Measurements from ENCODE around the gene CXCR6.

The CXCR6 gene

GRCh38 chr3:45943207-45943846 lies at the start of gene CXCR6:
Gene CXCR6 (plus strand): TSS chr3:45943464. CDS start chr3:45946482, 3,018 bp downstream.
- Histone ChIP-seq H3K27ac (ENCODE audit: extremely low read depth, low read depth, low read length) (no peak within 1 kb of the TSS), H3K4me3 (ENCODE audit: low read depth, low read length) (no peak within 1 kb of the TSS), H3K4me1 (ENCODE audit: control insufficient read depth, insufficient read depth, low read length) (no peaks in the 10 kb centered on the region), H3K9me3 (ENCODE audit: control insufficient read depth, insufficient read depth, low read depth, low read length) (no peaks in the 10 kb centered on the region), H3K36me3 (ENCODE audit: control insufficient read depth in 2 of 2, insufficient read depth in 1 of 2, low read length in 2 of 2) (peaks cover 0 to 68% of the 10 kb centered on the region in 2 experiments; a peak in 1 of 3 replicates)
- no peak for TF ChIP-seq ZNF596 (tag by site-specific recombination; IDR thresholded peaks at IDR 0.05)
- TF ChIP-seq ZSCAN30 (tag by site-specific recombination; IDR thresholded peaks at IDR 0.05), result no peak
- no peak for TF ChIP-seq ZBTB17 (tag by site-specific recombination; IDR thresholded peaks at IDR 0.05)
- no peak for TF ChIP-seq YY2 (tag by site-specific recombination; IDR thresholded peaks at IDR 0.05)
- no peak for TF ChIP-seq ZNF654 (tag by site-specific recombination; IDR thresholded peaks at IDR 0.05; ENCODE audit: low read depth)
- TF ChIP-seq ZNF645 (tag by site-specific recombination; IDR thresholded peaks at IDR 0.05), result no peak
- TF ChIP-seq ZNF394 (tag by site-specific recombination; IDR thresholded peaks at IDR 0.05; ENCODE audit: borderline replicate concordance), result no peak
- TF ChIP-seq ZNF473 (tag by site-specific recombination; IDR thresholded peaks at IDR 0.05), result no peak
- ChIA-PET CTCF (interaction anchor here (0.6 to 2.1 kb wide), 5 partner anchors 12 to 405 kb away, joined by 3 to 12 read pairs (median 3); no protein-coding TSS in a partner anchor), POLR2A (no interaction called here)

GRCh38 chr3:45894015-45894414 lies 49.2 kb upstream of the CXCR6 start:
- TF ChIP-seq ZNF416 (tag by site-specific recombination; IDR thresholded peaks at IDR 0.05), result no peak
- TF ChIP-seq KLF9 (tag by site-specific recombination; IDR thresholded peaks at IDR 0.05; ENCODE audit: low read depth), result no peak
- TF ChIP-seq ZNF433 (tag by site-specific recombination; IDR thresholded peaks at IDR 0.05; ENCODE audit: low read depth), result no peak
- no peak for TF ChIP-seq BCL6B (tag by site-specific recombination; IDR thresholded peaks at IDR 0.05)
- H3K4me1 ChIP-seq (ENCODE audit: control insufficient read depth, insufficient read depth, low read length), result no peaks in the 10 kb centered on the region
- no peaks in the 10 kb centered on the region for H3K36me3 ChIP-seq (ENCODE audit: control insufficient read depth in 2 of 2, insufficient read depth in 1 of 2, low read length in 2 of 2)
- H3K27ac ChIP-seq (ENCODE audit: extremely low read depth, low read depth, low read length), result no peak overlapping the region
- no peak overlapping the region for H3K4me3 ChIP-seq (ENCODE audit: low read depth, low read length)
- H3K9me3 ChIP-seq (ENCODE audit: control insufficient read depth, insufficient read depth, low read depth, low read length), result no peaks in the 10 kb centered on the region
- POLR2A ChIA-PET, result no interaction called here
- CTCF ChIA-PET, result no interaction called here

- no peak for TF ChIP-seq GLIS2 (tag by site-specific recombination; IDR thresholded peaks at IDR 0.05)
- ChIA-PET CTCF (interaction anchor here (0.9 kb wide), 1 partner anchor 43 kb away, joined by 3 read pairs; no protein-coding TSS in a partner anchor), POLR2A (interaction anchor here (0.6 kb wide), 1 partner anchor 35 kb away, joined by 3 read pairs; no protein-coding TSS in a partner anchor)
- Histone ChIP-seq H3K4me1 (ENCODE audit: control insufficient read depth, insufficient read depth, low read length) (no peaks in the 10 kb centered on the region), H3K36me3 (ENCODE audit: control insufficient read depth in 2 of 2, insufficient read depth in 1 of 2, low read length in 2 of 2) (no peaks in the 10 kb centered on the region), H3K9me3 (ENCODE audit: control insufficient read depth, insufficient read depth, low read depth, low read length) (no peaks in the 10 kb centered on the region), H3K4me3 (ENCODE audit: low read depth, low read length) (no peak overlapping the region), H3K27ac (ENCODE audit: extremely low read depth, low read depth, low read length) (no peak overlapping the region)
These were observed 47.4 kb upstream of the CXCR6 start for GRCh38 chr3:45895686-45896468.

GRCh38 chr3:45896956-45897355 lies 46.3 kb upstream of the CXCR6 start:
- no peaks in the 10 kb centered on the region for H3K4me1 ChIP-seq (ENCODE audit: control insufficient read depth, insufficient read depth, low read length)
- no peaks in the 10 kb centered on the region for H3K9me3 ChIP-seq (ENCODE audit: control insufficient read depth, insufficient read depth, low read depth, low read length)
- H3K4me3 ChIP-seq (ENCODE audit: low read depth, low read length), result no peak overlapping the region
- ChIA-PET POLR2A (no interaction called here), CTCF (no interaction called here)
- H3K36me3 ChIP-seq (ENCODE audit: control insufficient read depth in 2 of 2, insufficient read depth in 1 of 2, low read length in 2 of 2), result no peaks in the 10 kb centered on the region
- no peak overlapping the region for H3K27ac ChIP-seq (ENCODE audit: extremely low read depth, low read depth, low read length)
- TF ChIP-seq PRDM10 (tag by site-specific recombination; IDR thresholded peaks at IDR 0.05) (peak; percentile 61), ZNF473 (tag by site-specific recombination; IDR thresholded peaks at IDR 0.05) (no peak)
